22Rv1 (cell line): ENCODE results near the gene RRM2.
"Not testable (repeated sequence)": the region's sequence is repeated elsewhere in the genome, so short reads cannot be mapped to it uniquely, and the experiment has no call there.

Experiments used
- ZFX ChIP-seq: fragments of 450-650 bp; IDR thresholded peaks from 2 replicates; pipeline ENCODE4 v1.6.1; 2017; ENCODE audit warnings: antibody characterized with exemption, borderline replicate concordance
- TF ChIP-seq, protein P1 (sequence below): fragments of 450-650 bp; IDR thresholded peaks from 2 replicates; pipeline ENCODE4 v1.5.1; 2017; ENCODE audit warnings: mild to moderate bottlenecking

DNA sequence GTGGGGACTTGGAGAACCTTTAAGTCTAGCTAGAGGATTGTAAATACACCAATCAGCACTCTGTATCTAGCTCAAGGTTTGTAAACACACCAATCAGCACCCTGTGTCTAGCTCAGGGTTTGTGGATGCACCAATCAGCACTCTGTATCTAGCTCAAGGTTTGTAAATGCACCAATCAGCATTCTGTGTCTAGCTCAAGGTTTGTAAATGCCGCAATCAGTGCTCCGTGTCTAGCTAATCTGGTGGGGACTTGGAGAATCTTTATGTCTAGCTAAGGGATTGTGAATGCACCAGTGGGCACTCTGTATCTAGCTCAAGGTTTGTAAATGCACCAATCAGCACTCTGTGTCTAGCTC lies 30.7 kb upstream of the RRM2 start:
- TF ChIP-seq, protein P1, sequence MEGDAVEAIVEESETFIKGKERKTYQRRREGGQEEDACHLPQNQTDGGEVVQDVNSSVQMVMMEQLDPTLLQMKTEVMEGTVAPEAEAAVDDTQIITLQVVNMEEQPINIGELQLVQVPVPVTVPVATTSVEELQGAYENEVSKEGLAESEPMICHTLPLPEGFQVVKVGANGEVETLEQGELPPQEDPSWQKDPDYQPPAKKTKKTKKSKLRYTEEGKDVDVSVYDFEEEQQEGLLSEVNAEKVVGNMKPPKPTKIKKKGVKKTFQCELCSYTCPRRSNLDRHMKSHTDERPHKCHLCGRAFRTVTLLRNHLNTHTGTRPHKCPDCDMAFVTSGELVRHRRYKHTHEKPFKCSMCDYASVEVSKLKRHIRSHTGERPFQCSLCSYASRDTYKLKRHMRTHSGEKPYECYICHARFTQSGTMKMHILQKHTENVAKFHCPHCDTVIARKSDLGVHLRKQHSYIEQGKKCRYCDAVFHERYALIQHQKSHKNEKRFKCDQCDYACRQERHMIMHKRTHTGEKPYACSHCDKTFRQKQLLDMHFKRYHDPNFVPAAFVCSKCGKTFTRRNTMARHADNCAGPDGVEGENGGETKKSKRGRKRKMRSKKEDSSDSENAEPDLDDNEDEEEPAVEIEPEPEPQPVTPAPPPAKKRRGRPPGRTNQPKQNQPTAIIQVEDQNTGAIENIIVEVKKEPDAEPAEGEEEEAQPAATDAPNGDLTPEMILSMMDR: not testable (repeated sequence)
- not testable (repeated sequence) for TF ChIP-seq ZFX
